K562 (cell line): ENCODE data around the gene CTDSPL. TPM values are rescaled to one million over a fixed set of nuclear protein-coding genes. Genes with fewer than 3 reads are reported as not detected.

Source experiments
- CHD1 ChIP-seq: fragments of 200-600 bp; sonication (generic); IDR thresholded peaks from one replicate; pipeline ENCODE4 v1.6.1; 2012; ENCODE audit warnings: mild to moderate bottlenecking, moderate library complexity, low read length, inconsistent platforms
- DNMT1 ChIP-seq: fragments of 450-650 bp; IDR thresholded peaks from 2 replicates; pipeline ENCODE4 v1.6.1; 2016; ENCODE audit warnings: antibody characterized with exemption, mild to moderate bottlenecking
- E2F5 ChIP-seq: sonication (generic); formaldehyde crosslinking; IDR thresholded peaks from 2 replicates; pipeline ENCODE4 v1.8.0; 2022; ENCODE audit warnings: mild to moderate bottlenecking, missing genetic modification reagents
- GABPB2 ChIP-seq: fragments of 250-450 bp; sonication (Bioruptor Pico); conservative IDR thresholded peaks from 2 replicates; pipeline ENCODE4 v1.5.1; 2021; ENCODE audit warnings: mild to moderate bottlenecking
- GATAD2B ChIP-seq: fragments of 450-650 bp; IDR thresholded peaks from 2 replicates; pipeline ENCODE4 v1.6.1; 2017; ENCODE audit warnings: mild to moderate bottlenecking, borderline replicate concordance
- MXD1 ChIP-seq: fragments of 250-450 bp; sonication (Bioruptor Pico); IDR thresholded peaks from 2 replicates; pipeline ENCODE4 v1.8.0; 2021; ENCODE audit warnings: borderline replicate concordance, mild to moderate bottlenecking, moderate library complexity; ENCODE audit not compliant: poor library complexity, severe bottlenecking
- MYBL2 ChIP-seq, 2 experiments: fragments of 450-650 bp in 1 of 2; sonication (generic) in 1 of 2; formaldehyde crosslinking in 1 of 2; IDR thresholded peaks; 2 replicates each; pipeline versions ENCODE4 v1.6.1 to v1.8.1; 2017 to 2022; ENCODE audit warnings: borderline replicate concordance in 1 of 2, inconsistent platforms in 1 of 2, low read depth in 1 of 2, mild to moderate bottlenecking in 1 of 2, missing genetic modification reagents in 1 of 2, moderate library complexity in 1 of 2
- NONO ChIP-seq, 2 experiments: fragments of 200-400 bp in 1 of 2; fragments of 450-650 bp in 1 of 2; formaldehyde crosslinking in 1 of 2; IDR thresholded peaks; 2 replicates each; pipeline ENCODE4 v1.6.1; 2017; ENCODE audit warnings: low read depth in 2 of 2, mild to moderate bottlenecking in 2 of 2, moderate library complexity in 2 of 2, low read length in 1 of 2
- RBBP5 ChIP-seq: fragments of 200-600 bp; sonication (generic); IDR thresholded peaks from 2 replicates; pipeline ENCODE4 v1.6.1; 2012; ENCODE audit warnings: borderline replicate concordance, mild to moderate bottlenecking, low read length, control low read depth, inconsistent platforms; ENCODE audit not compliant: insufficient read depth, poor library complexity, severe bottlenecking
- RBM22 ChIP-seq: fragments of 200-400 bp; formaldehyde crosslinking; IDR thresholded peaks from 2 replicates; pipeline ENCODE4 v1.6.1; 2018; ENCODE audit warnings: low read length, low read depth; ENCODE audit not compliant: poor library complexity, severe bottlenecking
- RFX7 ChIP-seq: fragments of 250-450 bp; sonication (Bioruptor Pico); IDR thresholded peaks from 2 replicates; pipeline ENCODE4 v1.5.1; 2021; ENCODE audit warnings: mild to moderate bottlenecking
- STAT5A ChIP-seq: IDR thresholded peaks from 2 replicates; pipeline ENCODE4 v1.6.1; 2012; ENCODE audit warnings: low read length, inconsistent platforms, borderline replicate concordance
- TCFL5 ChIP-seq: fragments of 250-450 bp; sonication (Bioruptor Pico); conservative IDR thresholded peaks from 2 replicates; pipeline ENCODE4 v1.6.1; 2021; ENCODE audit warnings: mild to moderate bottlenecking, moderate library complexity, matching md5 sums
- TRIM28 ChIP-seq: fragments of 450-650 bp; IDR thresholded peaks from 2 replicates; pipeline ENCODE4 v1.6.1; 2017
- ZBTB8A ChIP-seq: fragments of 450-650 bp; IDR thresholded peaks from 2 replicates; pipeline ENCODE4 v1.6.1; 2018; ENCODE audit warnings: mild to moderate bottlenecking, moderate library complexity; ENCODE audit not compliant: partially characterized antibody
- ZFX ChIP-seq: sonication (generic); formaldehyde crosslinking; IDR thresholded peaks from 2 replicates; pipeline ENCODE4 v1.8.0; 2022; ENCODE audit warnings: mild to moderate bottlenecking, missing genetic modification reagents, moderate library complexity
- ZNF324 ChIP-seq: fragments of 250-450 bp; sonication (Bioruptor Pico); IDR thresholded peaks from 2 replicates; pipeline ENCODE4 v1.4.0; 2020; ENCODE audit warnings: mild to moderate bottlenecking
- ZNF668 ChIP-seq: fragments of 250-450 bp; sonication (Bioruptor Pico); IDR thresholded peaks from 2 replicates; pipeline ENCODE4 v1.8.0; 2022; ENCODE audit warnings: mild to moderate bottlenecking, inconsistent platforms
- polyA plus RNA-seq, 8 experiments: library from polyadenylated mRNA; depleted of rRNA in 4 of 8; stranded (reverse) in 5 of 8; unstranded in 3 of 8; fragments of >200 nt; fragmentation: Nextera tagmentation in 2 of 8; fragmentation: Illumina TruSeq in 1 of 8; extraction: Ambion mirVana in 2 of 8; extraction: Trizol in 1 of 8; gene quantifications; 2 replicates each; pipeline versions ENCODE4 v1.2.1 to v1.2.3, GENCODE V29; 2011 to 2014; ENCODE audit warnings: inconsistent platforms in 1 of 8, missing spikeins in 1 of 8
- total RNA-seq, 7 experiments: library from RNA; depleted of rRNA in 6 of 7; stranded (reverse); fragments of >200 nt in 6 of 7; fragmentation: Illumina TruSeq in 2 of 7; extraction: Trizol in 2 of 7; gene quantifications; 2 replicates each; pipeline versions ENCODE4 v1.2.1 to v1.2.3, GENCODE V29; 2011 to 2021; ENCODE audit warnings: low replicate concordance in 1 of 7
- TF ChIP-seq, protein P1 (sequence below): fragments of 450-650 bp; IDR thresholded peaks from 2 replicates; pipeline ENCODE4 v1.6.1; 2017; ENCODE audit warnings: mild to moderate bottlenecking, moderate library complexity
- TF ChIP-seq, protein P2 (sequence below), 2 experiments: IDR thresholded peaks in 1 of 2; conservative IDR thresholded peaks in 1 of 2; 2 replicates each; pipeline ENCODE4 v1.6.1; 2016; ENCODE audit warnings: low read depth in 2 of 2, mild to moderate bottlenecking in 1 of 2, missing compliant biosample characterization in 1 of 2, missing genetic modification characterization in 1 of 2, moderate library complexity in 1 of 2

Gene CTDSPL
- total and polyA plus RNA-seq, 9 of the 15 experiments (the other 6 are each of a cell fraction or from before 2014, with no cell fraction given) = 5.1 to 19.3 (median 11.3) TPM

- TF ChIP-seq RFX7 (no peak), TRIM28 (no peak), E2F5 (CRISPR knock-in tag) (no peak), GATAD2B (no peak), GABPB2 (no peak), STAT5A (no peak), ZFX (CRISPR knock-in tag) (no peak), DNMT1 (0 out of 2 replicates have a peak, but pooled peaks have one; percentile 23), CHD1 (no peak), NONO (IDR thresholded peaks at IDR 0.05; ENCODE audit: low read depth in 2 of 2, low read length in 1 of 2) (no peak), RBBP5 (no peak), TCFL5 (CRISPR knock-in tag) (no peak), ZBTB8A (no peak), RBM22 (no peak), ZNF668 (CRISPR knock-in tag) (no peak), MXD1 (CRISPR knock-in tag) (no peak), MYBL2 (IDR thresholded peaks at IDR 0.05; ENCODE audit: low read depth) (no peak), MYBL2 (CRISPR knock-in tag; IDR thresholded peaks at IDR 0.05; ENCODE audit: borderline replicate concordance) (no peak), ZNF324 (CRISPR knock-in tag) (no peak)
- TF ChIP-seq, protein P1, sequence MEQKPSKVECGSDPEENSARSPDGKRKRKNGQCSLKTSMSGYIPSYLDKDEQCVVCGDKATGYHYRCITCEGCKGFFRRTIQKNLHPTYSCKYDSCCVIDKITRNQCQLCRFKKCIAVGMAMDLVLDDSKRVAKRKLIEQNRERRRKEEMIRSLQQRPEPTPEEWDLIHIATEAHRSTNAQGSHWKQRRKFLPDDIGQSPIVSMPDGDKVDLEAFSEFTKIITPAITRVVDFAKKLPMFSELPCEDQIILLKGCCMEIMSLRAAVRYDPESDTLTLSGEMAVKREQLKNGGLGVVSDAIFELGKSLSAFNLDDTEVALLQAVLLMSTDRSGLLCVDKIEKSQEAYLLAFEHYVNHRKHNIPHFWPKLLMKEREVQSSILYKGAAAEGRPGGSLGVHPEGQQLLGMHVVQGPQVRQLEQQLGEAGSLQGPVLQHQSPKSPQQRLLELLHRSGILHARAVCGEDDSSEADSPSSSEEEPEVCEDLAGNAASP = no peak
- TF ChIP-seq, protein P2, sequence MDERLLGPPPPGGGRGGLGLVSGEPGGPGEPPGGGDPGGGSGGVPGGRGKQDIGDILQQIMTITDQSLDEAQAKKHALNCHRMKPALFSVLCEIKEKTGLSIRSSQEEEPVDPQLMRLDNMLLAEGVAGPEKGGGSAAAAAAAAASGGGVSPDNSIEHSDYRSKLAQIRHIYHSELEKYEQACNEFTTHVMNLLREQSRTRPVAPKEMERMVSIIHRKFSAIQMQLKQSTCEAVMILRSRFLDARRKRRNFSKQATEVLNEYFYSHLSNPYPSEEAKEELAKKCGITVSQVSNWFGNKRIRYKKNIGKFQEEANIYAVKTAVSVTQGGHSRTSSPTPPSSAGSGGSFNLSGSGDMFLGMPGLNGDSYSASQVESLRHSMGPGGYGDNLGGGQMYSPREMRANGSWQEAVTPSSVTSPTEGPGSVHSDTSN (CRISPR knock-in tag; IDR thresholded peaks at IDR 0.05; ENCODE audit: low read depth) = no peak
- TF ChIP-seq, protein P2 (tag; conservative IDR thresholded peaks at IDR 0.05; ENCODE audit: low read depth) = no peak
Observed at GRCh38 chr3:37987751-37988179, 126.1 kb downstream of the CTDSPL start (continued).
